ENCODE measurements around the gene SNX24.

- TF ChIP-seq GATA2 (IDR thresholded peaks at IDR 0.05; ENCODE audit: low read depth, low read length) = no peak
- no peak for TF ChIP-seq GATA3 (IDR thresholded peaks at IDR 0.05; ENCODE audit: low read depth, low read length)
These were observed 127.5 kb downstream of the SNX24 start for GRCh38 chr5:122972877-122973276.

Data from SH-SY5Y (cell line).